ENCODE data around the gene ODC1.

ODC1 gene

GRCh38 chr2:10438688-10439087, 9.4 kb downstream of the ODC1 start:
- TF ChIP-seq, protein P1, sequence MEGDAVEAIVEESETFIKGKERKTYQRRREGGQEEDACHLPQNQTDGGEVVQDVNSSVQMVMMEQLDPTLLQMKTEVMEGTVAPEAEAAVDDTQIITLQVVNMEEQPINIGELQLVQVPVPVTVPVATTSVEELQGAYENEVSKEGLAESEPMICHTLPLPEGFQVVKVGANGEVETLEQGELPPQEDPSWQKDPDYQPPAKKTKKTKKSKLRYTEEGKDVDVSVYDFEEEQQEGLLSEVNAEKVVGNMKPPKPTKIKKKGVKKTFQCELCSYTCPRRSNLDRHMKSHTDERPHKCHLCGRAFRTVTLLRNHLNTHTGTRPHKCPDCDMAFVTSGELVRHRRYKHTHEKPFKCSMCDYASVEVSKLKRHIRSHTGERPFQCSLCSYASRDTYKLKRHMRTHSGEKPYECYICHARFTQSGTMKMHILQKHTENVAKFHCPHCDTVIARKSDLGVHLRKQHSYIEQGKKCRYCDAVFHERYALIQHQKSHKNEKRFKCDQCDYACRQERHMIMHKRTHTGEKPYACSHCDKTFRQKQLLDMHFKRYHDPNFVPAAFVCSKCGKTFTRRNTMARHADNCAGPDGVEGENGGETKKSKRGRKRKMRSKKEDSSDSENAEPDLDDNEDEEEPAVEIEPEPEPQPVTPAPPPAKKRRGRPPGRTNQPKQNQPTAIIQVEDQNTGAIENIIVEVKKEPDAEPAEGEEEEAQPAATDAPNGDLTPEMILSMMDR (IDR thresholded peaks at IDR 0.05; ENCODE audit: insufficient read depth, low read length, poor library complexity, severe bottlenecking) = no peak
- DNase-seq (ENCODE audit: extremely low read depth, insufficient read length) = no peak
- peaks cover 28% of the 10 kb centered on the region for H3K36me3 ChIP-seq (ENCODE audit: control insufficient read depth, insufficient read depth, low read length)
- H3K4me3 ChIP-seq (replicated peaks; ENCODE audit: low read depth, low read length) = no peak overlapping the region
- H3K27me3 ChIP-seq (replicated peaks; ENCODE audit: control insufficient read depth, insufficient read depth, low read length) = no peaks in the 10 kb centered on the region

GRCh38 chr2:10437806-10438205, 10.3 kb downstream of the ODC1 start:
- no peak overlapping the region for H3K4me3 ChIP-seq (replicated peaks; ENCODE audit: low read depth, low read length)
- H3K27me3 ChIP-seq (replicated peaks; ENCODE audit: control insufficient read depth, insufficient read depth, low read length) = no peaks in the 10 kb centered on the region
- TF ChIP-seq, protein P1 (IDR thresholded peaks at IDR 0.05; ENCODE audit: insufficient read depth, low read length, poor library complexity, severe bottlenecking) = no peak
- peaks cover 25% of the 10 kb centered on the region for H3K36me3 ChIP-seq (ENCODE audit: control insufficient read depth, insufficient read depth, low read length)
- no peak for DNase-seq (ENCODE audit: extremely low read depth, insufficient read length)

GRCh38 chr2:10436583-10437110, 11.5 kb downstream of the ODC1 start:
- H3K27me3 ChIP-seq (replicated peaks; ENCODE audit: control insufficient read depth, insufficient read depth, low read length) = no peaks in the 10 kb centered on the region
- DNase-seq (ENCODE audit: extremely low read depth, insufficient read length) = no peak
- peaks cover 21% of the 10 kb centered on the region for H3K36me3 ChIP-seq (ENCODE audit: control insufficient read depth, insufficient read depth, low read length)
- TF ChIP-seq, protein P1 (IDR thresholded peaks at IDR 0.05; ENCODE audit: insufficient read depth, low read length, poor library complexity, severe bottlenecking) = no peak
- H3K4me3 ChIP-seq (replicated peaks; ENCODE audit: low read depth, low read length) = no peak overlapping the region

DNA sequence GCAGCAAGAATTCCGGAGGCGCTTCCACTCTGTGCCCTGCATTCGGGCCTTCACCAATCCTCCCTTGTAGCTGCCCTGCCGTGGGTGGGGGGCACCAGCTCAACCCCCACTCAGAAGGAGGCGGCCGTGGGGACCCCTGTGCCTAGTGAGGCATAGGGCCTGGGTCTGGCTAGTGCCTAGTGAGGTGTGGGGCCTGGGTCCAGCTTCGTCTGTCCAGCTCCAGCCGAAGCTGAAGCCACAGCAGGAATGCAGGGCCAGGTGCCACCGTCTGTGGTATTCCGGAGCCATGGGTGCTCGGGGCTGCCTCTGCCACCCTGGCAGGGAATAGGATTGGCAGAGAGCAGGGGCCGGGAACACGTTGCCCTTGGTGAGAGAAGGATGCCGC, 12.3 kb downstream of the ODC1 start:
- TF ChIP-seq, protein P1 (IDR thresholded peaks at IDR 0.05; ENCODE audit: insufficient read depth, low read length, poor library complexity, severe bottlenecking) = no peak
- DNase-seq (ENCODE audit: extremely low read depth, insufficient read length) = no peak
- Histone ChIP-seq H3K27me3 (replicated peaks; ENCODE audit: control insufficient read depth, insufficient read depth, low read length) (no peaks in the 10 kb centered on the region), H3K36me3 (ENCODE audit: control insufficient read depth, insufficient read depth, low read length) (peaks cover 15% of the 10 kb centered on the region), H3K4me3 (replicated peaks; ENCODE audit: low read depth, low read length) (no peak overlapping the region)

- peak; percentile 82 for DNase-seq (ENCODE audit: extremely low read depth, insufficient read length)
- Histone ChIP-seq H3K36me3 (ENCODE audit: control insufficient read depth, insufficient read depth, low read length) (peaks cover 8% of the 10 kb centered on the region), H3K27me3 (replicated peaks; ENCODE audit: control insufficient read depth, insufficient read depth, low read length) (no peaks in the 10 kb centered on the region), H3K4me3 (replicated peaks; ENCODE audit: low read depth, low read length) (no peak overlapping the region)
- TF ChIP-seq, protein P1 (IDR thresholded peaks at IDR 0.05; ENCODE audit: insufficient read depth, low read length, poor library complexity, severe bottlenecking) = peak; percentile 97
Observed at GRCh38 chr2:10434886-10435819, 13.0 kb downstream of the ODC1 start.

All from GM06990 (cell line).